Measurements from ENCODE around the gene MFRP.

- TF ChIP-seq CTCF (IDR thresholded peaks at IDR 0.05) (no peak), EP300 (IDR thresholded peaks at IDR 0.05) (no peak), POLR2A (IDR thresholded peaks at IDR 0.05) (no peak)
Observed at GRCh38 chr11:119352857-119353260, 6.4 kb upstream of the MFRP start.

All from ovary (tissue), 3 donors.